ENCODE results near the gene COMMD8. TPM values are rescaled to one million over a fixed set of nuclear protein-coding genes. Genes with fewer than 3 reads are reported as not detected.

The COMMD8 gene
- total and polyA plus RNA-seq, 10 of the 15 experiments (the other 5 are each of a cell fraction or from before 2014, with no cell fraction given) = 27.6 to 156 (median 48.4) TPM

DNA sequence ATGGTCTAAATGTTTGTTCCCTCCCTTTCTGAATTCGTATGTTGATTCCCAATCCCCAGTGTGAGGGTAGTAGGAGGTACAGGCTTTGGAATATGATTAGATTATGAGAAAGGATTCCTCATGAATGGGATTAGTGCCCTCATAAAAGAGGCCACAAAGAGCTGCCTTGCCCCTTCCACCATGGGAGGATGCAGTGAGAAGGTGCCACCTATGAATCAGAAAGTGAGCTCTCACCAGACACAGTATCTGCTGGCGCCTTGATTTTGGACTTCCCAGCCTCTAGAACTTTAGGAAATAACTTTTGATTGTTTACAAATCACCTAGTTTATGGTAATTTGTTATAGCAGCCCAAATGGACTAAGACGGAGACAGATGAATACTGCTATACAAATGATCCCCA lies 25.2 kb upstream of the COMMD8 start:
- ChIA-PET CTCF (interaction anchor here (1.1 to 4.0 kb wide), 6 partner anchors 10 to 76 kb away, joined by 3 to 30 read pairs (median 24); partner anchors contain the start of gene COMMD8), POLR2A (interaction anchor here (0.6 to 2.5 kb wide), 8 partner anchors 10 to 560 kb away, joined by 3 to 7 read pairs (median 6); partner anchors contain the start of gene COMMD8), SMC1A (ENCODE audit: uncharacterized antibody, unreplicated experiment) (interaction anchor here (0.5 to 3.9 kb wide), 14 partner anchors 10 to 368 kb away, joined by 3 to 39 read pairs (median 5); no protein-coding TSS in a partner anchor), RAD21 (ENCODE audit: unreplicated experiment) (interaction anchor here (0.8 to 3.4 kb wide), 8 partner anchors 10 to 76 kb away, joined by 3 to 37 read pairs (median 10); partner anchors contain the start of gene COMMD8)
- intact Hi-C loops (cut with micrococcal nuclease; ENCODE audit: unreplicated experiment) (loop anchor here (5.0 kb wide), 1 partner anchor 779 kb away; the partner anchor contains the start of gene TEC), in situ Hi-C loops (cut with MboI) (no loop called here)
- Histone ChIP-seq H3K79me2 (ENCODE audit: control insufficient read depth, insufficient read depth, low read length) (peaks cover 48% of the 10 kb centered on the region), H2AFZ (ENCODE audit: control insufficient read depth, low read depth, low read length) (no peak overlapping the region), H3K27ac (ENCODE audit: control insufficient read depth, insufficient read depth) (no peak overlapping the region), H3K4me2 (ENCODE audit: control insufficient read depth, insufficient read depth) (peak overlapping the region; percentile 12; the same call in 1 of the 2 replicates), H3K9ac (ENCODE audit: control insufficient read depth, insufficient read depth, low read length) (no peak overlapping the region), H3K36me3 (ENCODE audit: control insufficient read depth in 2 of 2, insufficient read depth in 2 of 2, low read length in 1 of 2) (no peaks in the 10 kb centered on the region), H3K4me1 (ENCODE audit: control insufficient read depth, insufficient read depth, low read length) (peaks cover 18% of the 10 kb centered on the region), H3K4me3 (no peak overlapping the region), H3K27me3 (replicated peaks in 1 of 2; ENCODE audit: control insufficient read depth in 2 of 2, insufficient read depth in 2 of 2, low read length in 1 of 2) (no peaks in the 10 kb centered on the region), H4K20me1 (ENCODE audit: control insufficient read depth, insufficient read depth) (no peaks in the 10 kb centered on the region), H3K9me3 (replicated peaks; ENCODE audit: control insufficient read depth, insufficient read depth, low read length) (peaks cover 2% of the 10 kb centered on the region; the same call in 1 of the 3 replicates)
- no peak for DNase-seq (ENCODE audit: low read depth, low spot score)
- FAIRE-seq = no peak
- no peak for TF ChIP-seq ZNF217 (IDR thresholded peaks at IDR 0.05)
- TF ChIP-seq EGR1 (IDR thresholded peaks at IDR 0.05; ENCODE audit: borderline replicate concordance in 1 of 2, low read depth in 2 of 2, low read length in 2 of 2) = no peak
- TF ChIP-seq STAT1 (conservative IDR thresholded peaks at IDR 0.05) = no peak
- no peak for TF ChIP-seq IKZF2 (IDR thresholded peaks at IDR 0.05)
- TF ChIP-seq, protein P1, sequence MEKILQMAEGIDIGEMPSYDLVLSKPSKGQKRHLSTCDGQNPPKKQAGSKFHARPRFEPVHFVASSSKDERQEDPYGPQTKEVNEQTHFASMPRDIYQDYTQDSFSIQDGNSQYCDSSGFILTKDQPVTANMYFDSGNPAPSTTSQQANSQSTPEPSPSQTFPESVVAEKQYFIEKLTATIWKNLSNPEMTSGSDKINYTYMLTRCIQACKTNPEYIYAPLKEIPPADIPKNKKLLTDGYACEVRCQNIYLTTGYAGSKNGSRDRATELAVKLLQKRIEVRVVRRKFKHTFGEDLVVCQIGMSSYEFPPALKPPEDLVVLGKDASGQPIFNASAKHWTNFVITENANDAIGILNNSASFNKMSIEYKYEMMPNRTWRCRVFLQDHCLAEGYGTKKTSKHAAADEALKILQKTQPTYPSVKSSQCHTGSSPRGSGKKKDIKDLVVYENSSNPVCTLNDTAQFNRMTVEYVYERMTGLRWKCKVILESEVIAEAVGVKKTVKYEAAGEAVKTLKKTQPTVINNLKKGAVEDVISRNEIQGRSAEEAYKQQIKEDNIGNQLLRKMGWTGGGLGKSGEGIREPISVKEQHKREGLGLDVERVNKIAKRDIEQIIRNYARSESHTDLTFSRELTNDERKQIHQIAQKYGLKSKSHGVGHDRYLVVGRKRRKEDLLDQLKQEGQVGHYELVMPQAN (conservative IDR thresholded peaks at IDR 0.05) = no peak
- no peak for TF ChIP-seq SMC3 (IDR thresholded peaks at IDR 0.05; ENCODE audit: borderline replicate concordance, low read length)
- TF ChIP-seq, protein P2, sequence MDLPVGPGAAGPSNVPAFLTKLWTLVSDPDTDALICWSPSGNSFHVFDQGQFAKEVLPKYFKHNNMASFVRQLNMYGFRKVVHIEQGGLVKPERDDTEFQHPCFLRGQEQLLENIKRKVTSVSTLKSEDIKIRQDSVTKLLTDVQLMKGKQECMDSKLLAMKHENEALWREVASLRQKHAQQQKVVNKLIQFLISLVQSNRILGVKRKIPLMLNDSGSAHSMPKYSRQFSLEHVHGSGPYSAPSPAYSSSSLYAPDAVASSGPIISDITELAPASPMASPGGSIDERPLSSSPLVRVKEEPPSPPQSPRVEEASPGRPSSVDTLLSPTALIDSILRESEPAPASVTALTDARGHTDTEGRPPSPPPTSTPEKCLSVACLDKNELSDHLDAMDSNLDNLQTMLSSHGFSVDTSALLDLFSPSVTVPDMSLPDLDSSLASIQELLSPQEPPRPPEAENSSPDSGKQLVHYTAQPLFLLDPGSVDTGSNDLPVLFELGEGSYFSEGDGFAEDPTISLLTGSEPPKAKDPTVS (IDR thresholded peaks at IDR 0.05; ENCODE audit: low read depth, low read length) = no peak
- TF ChIP-seq, protein P3, sequence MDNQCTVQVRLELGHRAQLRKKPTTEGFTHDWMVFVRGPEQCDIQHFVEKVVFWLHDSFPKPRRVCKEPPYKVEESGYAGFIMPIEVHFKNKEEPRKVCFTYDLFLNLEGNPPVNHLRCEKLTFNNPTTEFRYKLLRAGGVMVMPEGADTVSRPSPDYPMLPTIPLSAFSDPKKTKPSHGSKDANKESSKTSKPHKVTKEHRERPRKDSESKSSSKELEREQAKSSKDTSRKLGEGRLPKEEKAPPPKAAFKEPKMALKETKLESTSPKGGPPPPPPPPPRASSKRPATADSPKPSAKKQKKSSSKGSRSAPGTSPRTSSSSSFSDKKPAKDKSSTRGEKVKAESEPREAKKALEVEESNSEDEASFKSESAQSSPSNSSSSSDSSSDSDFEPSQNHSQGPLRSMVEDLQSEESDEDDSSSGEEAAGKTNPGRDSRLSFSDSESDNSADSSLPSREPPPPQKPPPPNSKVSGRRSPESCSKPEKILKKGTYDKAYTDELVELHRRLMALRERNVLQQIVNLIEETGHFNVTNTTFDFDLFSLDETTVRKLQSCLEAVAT (IDR thresholded peaks at IDR 0.05) = 0 out of 2 replicates have a peak, but pooled peaks have one; percentile 48
- TF ChIP-seq, protein P4, sequence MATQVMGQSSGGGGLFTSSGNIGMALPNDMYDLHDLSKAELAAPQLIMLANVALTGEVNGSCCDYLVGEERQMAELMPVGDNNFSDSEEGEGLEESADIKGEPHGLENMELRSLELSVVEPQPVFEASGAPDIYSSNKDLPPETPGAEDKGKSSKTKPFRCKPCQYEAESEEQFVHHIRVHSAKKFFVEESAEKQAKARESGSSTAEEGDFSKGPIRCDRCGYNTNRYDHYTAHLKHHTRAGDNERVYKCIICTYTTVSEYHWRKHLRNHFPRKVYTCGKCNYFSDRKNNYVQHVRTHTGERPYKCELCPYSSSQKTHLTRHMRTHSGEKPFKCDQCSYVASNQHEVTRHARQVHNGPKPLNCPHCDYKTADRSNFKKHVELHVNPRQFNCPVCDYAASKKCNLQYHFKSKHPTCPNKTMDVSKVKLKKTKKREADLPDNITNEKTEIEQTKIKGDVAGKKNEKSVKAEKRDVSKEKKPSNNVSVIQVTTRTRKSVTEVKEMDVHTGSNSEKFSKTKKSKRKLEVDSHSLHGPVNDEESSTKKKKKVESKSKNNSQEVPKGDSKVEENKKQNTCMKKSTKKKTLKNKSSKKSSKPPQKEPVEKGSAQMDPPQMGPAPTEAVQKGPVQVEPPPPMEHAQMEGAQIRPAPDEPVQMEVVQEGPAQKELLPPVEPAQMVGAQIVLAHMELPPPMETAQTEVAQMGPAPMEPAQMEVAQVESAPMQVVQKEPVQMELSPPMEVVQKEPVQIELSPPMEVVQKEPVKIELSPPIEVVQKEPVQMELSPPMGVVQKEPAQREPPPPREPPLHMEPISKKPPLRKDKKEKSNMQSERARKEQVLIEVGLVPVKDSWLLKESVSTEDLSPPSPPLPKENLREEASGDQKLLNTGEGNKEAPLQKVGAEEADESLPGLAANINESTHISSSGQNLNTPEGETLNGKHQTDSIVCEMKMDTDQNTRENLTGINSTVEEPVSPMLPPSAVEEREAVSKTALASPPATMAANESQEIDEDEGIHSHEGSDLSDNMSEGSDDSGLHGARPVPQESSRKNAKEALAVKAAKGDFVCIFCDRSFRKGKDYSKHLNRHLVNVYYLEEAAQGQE (IDR thresholded peaks at IDR 0.05; ENCODE audit: low read depth, low read length) = no peak
- TF ChIP-seq, protein P5, sequence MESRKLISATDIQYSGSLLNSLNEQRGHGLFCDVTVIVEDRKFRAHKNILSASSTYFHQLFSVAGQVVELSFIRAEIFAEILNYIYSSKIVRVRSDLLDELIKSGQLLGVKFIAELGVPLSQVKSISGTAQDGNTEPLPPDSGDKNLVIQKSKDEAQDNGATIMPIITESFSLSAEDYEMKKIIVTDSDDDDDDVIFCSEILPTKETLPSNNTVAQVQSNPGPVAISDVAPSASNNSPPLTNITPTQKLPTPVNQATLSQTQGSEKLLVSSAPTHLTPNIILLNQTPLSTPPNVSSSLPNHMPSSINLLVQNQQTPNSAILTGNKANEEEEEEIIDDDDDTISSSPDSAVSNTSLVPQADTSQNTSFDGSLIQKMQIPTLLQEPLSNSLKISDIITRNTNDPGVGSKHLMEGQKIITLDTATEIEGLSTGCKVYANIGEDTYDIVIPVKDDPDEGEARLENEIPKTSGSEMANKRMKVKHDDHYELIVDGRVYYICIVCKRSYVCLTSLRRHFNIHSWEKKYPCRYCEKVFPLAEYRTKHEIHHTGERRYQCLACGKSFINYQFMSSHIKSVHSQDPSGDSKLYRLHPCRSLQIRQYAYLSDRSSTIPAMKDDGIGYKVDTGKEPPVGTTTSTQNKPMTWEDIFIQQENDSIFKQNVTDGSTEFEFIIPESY (IDR thresholded peaks at IDR 0.05) = peak; percentile 90
- no peak for TF ChIP-seq ETV6 (conservative IDR thresholded peaks at IDR 0.05 in 1 of 2, IDR thresholded peaks at IDR 0.05 in 1 of 2; ENCODE audit: borderline replicate concordance in 1 of 2, low read depth in 1 of 2)
- ATAC-seq = no peak
- 33% methylated on average over 3 of the region's 3 CpGs for WGBS (ENCODE audit: insufficient coverage, insufficient replicate concordance, low lambda C conversion rate, missing lambda C conversion rate)
- no TSS peak for BruUV-seq (replicated peaks)
